HG03469 (cell line): Measurements from ENCODE around the gene DMRTC1B.
"Not testable (repeated sequence)": the region's sequence is repeated elsewhere in the genome, so short reads cannot be mapped to it uniquely, and the experiment has no call there.

Experiments used
- ATAC-seq: cut with Tn5 transposase; IDR thresholded peaks from one replicate; pipeline ENCODE4 v1.9.1; 2021; ENCODE audit warnings: mild to moderate bottlenecking, moderate library complexity, moderate number of reproducible peaks; ENCODE audit not compliant: unreplicated experiment

Gene DMRTC1B

GRCh38 chrX:72776653-72777466, at the start of gene DMRTC1B:
Gene DMRTC1B (plus strand): TSS chrX:72776890. CDS start chrX:72845136, 68,246 bp downstream.
- ATAC-seq, result peak; percentile 82

- no peak for ATAC-seq
These were observed 48.8 kb upstream of the DMRTC1B start for GRCh38 chrX:72727846-72728245.

- not testable (repeated sequence) for ATAC-seq
These were observed 43.1 kb upstream of the DMRTC1B start for GRCh38 chrX:72733636-72734035.

- ATAC-seq, result no peak
These were observed 41.1 kb upstream of the DMRTC1B start for GRCh38 chrX:72735561-72735960.

- ATAC-seq, result not testable (repeated sequence)
These were observed 31.1 kb upstream of the DMRTC1B start for GRCh38 chrX:72745546-72745945.

GRCh38 chrX:72748545-72748944, 28.1 kb upstream of the DMRTC1B start:
- not testable (repeated sequence) for ATAC-seq

GRCh38 chrX:72760454-72760853, 16.2 kb upstream of the DMRTC1B start:
- not testable (repeated sequence) for ATAC-seq

- peak; percentile 79 for ATAC-seq
These were observed 739 bp downstream of the DMRTC1B start for GRCh38 chrX:72777467-72777790.

GRCh38 chrX:72778146-72778545, 1.5 kb downstream of the DMRTC1B start:
- not testable (repeated sequence) for ATAC-seq

GRCh38 chrX:72782560-72782959, 5.9 kb downstream of the DMRTC1B start, which contains the start of gene FAM236B:
Gene FAM236B (minus strand): TSS chrX:72782660. CDS start chrX:72782560, 100 bp downstream.
- not testable (repeated sequence) for ATAC-seq

- not testable (repeated sequence) for ATAC-seq
These were observed 6.8 kb downstream of the DMRTC1B start for GRCh38 chrX:72783365-72783936.

- ATAC-seq, result not testable (repeated sequence)
These were observed 7.3 kb downstream of the DMRTC1B start for GRCh38 chrX:72783964-72784363.

GRCh38 chrX:72788142-72788541, 11.5 kb downstream of the DMRTC1B start:
- not testable (repeated sequence) for ATAC-seq

GRCh38 chrX:72790390-72790789, 13.7 kb downstream of the DMRTC1B start:
- ATAC-seq, result not testable (repeated sequence)

- ATAC-seq, result not testable (repeated sequence)
These were observed 31.4 kb downstream of the DMRTC1B start, which contains the start of gene FAM236D for GRCh38 chrX:72808110-72808509. Gene FAM236D (minus strand): TSS chrX:72808210. CDS start chrX:72808110, 100 bp downstream.

GRCh38 chrX:72830701-72831100, 54.0 kb downstream of the DMRTC1B start:
- not testable (repeated sequence) for ATAC-seq

- not testable (repeated sequence) for ATAC-seq
These were observed 60.8 kb downstream of the DMRTC1B start for GRCh38 chrX:72837532-72837931.

- not testable (repeated sequence) for ATAC-seq
These were observed 106.2 kb downstream of the DMRTC1B start for GRCh38 chrX:72882898-72883297.

- ATAC-seq, result not testable (repeated sequence)
These were observed 113.0 kb downstream of the DMRTC1B start for GRCh38 chrX:72889740-72890139.
